K562 (cell line): Measurements from ENCODE around the gene ENSA. TPM values are rescaled to one million over a fixed set of nuclear protein-coding genes. Genes with fewer than 3 reads are reported as not detected.
A peak's percentile ranks its signal among the peaks of the same experiment; 100 is the strongest.

Experiments
- ARHGAP35 ChIP-seq: fragments of 450-650 bp; IDR thresholded peaks from 2 replicates; pipeline ENCODE4 v1.6.1; 2018; ENCODE audit not compliant: partially characterized antibody
- CBX5 ChIP-seq: IDR thresholded peaks from 2 replicates; pipeline ENCODE4 v1.6.1; 2014; ENCODE audit warnings: low read depth, borderline replicate concordance
- EP300 ChIP-seq: IDR thresholded peaks from 2 replicates; pipeline ENCODE4 v1.6.1; 2012; ENCODE audit warnings: low read length, improper control_type of control experiment
- GABPA ChIP-seq: fragments of 200-800 bp; sonication (Bioruptor generic); conservative IDR thresholded peaks from 2 replicates; pipeline ENCODE4 v1.6.1; 2016; ENCODE audit warnings: low read depth, missing genetic modification characterization, missing compliant biosample characterization
- GTF3C2 ChIP-seq: IDR thresholded peaks from 3 replicates; pipeline ENCODE4 v1.6.1; 2011; ENCODE audit warnings: borderline replicate concordance, mild to moderate bottlenecking, moderate library complexity; ENCODE audit not compliant: insufficient read length; ENCODE audit errors: extremely low read depth
- HEY1 ChIP-seq: fragments of 250-450 bp; sonication (Bioruptor Pico); IDR thresholded peaks from 2 replicates; pipeline ENCODE4 v1.5.0; 2020; ENCODE audit warnings: mild to moderate bottlenecking, moderate library complexity, borderline replicate concordance
- HIVEP1 ChIP-seq: fragments of 250-450 bp; sonication (Bioruptor Pico); IDR thresholded peaks from 2 replicates; pipeline ENCODE4 v1.4.0; 2020; ENCODE audit warnings: mild to moderate bottlenecking
- MAFF ChIP-seq: IDR thresholded peaks from 2 replicates; pipeline ENCODE4 v1.6.1; 2012; ENCODE audit warnings: low read length, improper control_type of control experiment
- MXI1 ChIP-seq: IDR thresholded peaks from 2 replicates; pipeline ENCODE4 v1.6.1; 2011; ENCODE audit warnings: low read depth, mild to moderate bottlenecking, improper control_type of control experiment, low read length
- NR2C1 ChIP-seq, 2 experiments: fragments of 450-650 bp; IDR thresholded peaks; 2 replicates each; pipeline ENCODE4 v1.6.1; 2017; ENCODE audit warnings: mild to moderate bottlenecking in 2 of 2, antibody characterized with exemption in 1 of 2, inconsistent platforms in 1 of 2, missing compliant biosample characterization in 1 of 2, missing genetic modification characterization in 1 of 2
- NR4A1 ChIP-seq, 2 experiments: fragments of 250-450 bp in 1 of 2; fragments of 450-650 bp in 1 of 2; sonication (Bioruptor Pico) in 1 of 2; IDR thresholded peaks; 2 replicates each; pipeline versions ENCODE4 v1.4.0 to v1.6.1; 2016 to 2020; ENCODE audit warnings: mild to moderate bottlenecking in 2 of 2, missing compliant biosample characterization in 1 of 2, missing genetic modification characterization in 1 of 2, moderate library complexity in 1 of 2
- POLR3G ChIP-seq: IDR thresholded peaks from 2 replicates; pipeline ENCODE4 v1.6.1; 2011; ENCODE audit not compliant: insufficient read length, insufficient replicate concordance; ENCODE audit errors: extremely low read depth
- PYGO2 ChIP-seq: fragments of 450-650 bp; IDR thresholded peaks from 2 replicates; pipeline ENCODE4 v1.6.1; 2016; ENCODE audit warnings: mild to moderate bottlenecking, missing genetic modification characterization, moderate library complexity, missing compliant biosample characterization
- RB1 ChIP-seq: fragments of 450-650 bp; IDR thresholded peaks from 2 replicates; pipeline ENCODE4 v1.6.1; 2017; ENCODE audit warnings: low read depth, mild to moderate bottlenecking
- SMAD3 ChIP-seq: fragments of 450-650 bp; formaldehyde crosslinking; conservative IDR thresholded peaks from 2 replicates; pipeline ENCODE4 v1.4.0; 2020; ENCODE audit warnings: mild to moderate bottlenecking
- SMAD4 ChIP-seq: fragments of 250-450 bp; sonication (Bioruptor Pico); conservative IDR thresholded peaks from 2 replicates; pipeline ENCODE4 v1.8.0; 2021; ENCODE audit warnings: inconsistent platforms, mild to moderate bottlenecking, moderate library complexity
- TEAD2 ChIP-seq: fragments of 450-650 bp; IDR thresholded peaks from 2 replicates; pipeline ENCODE4 v1.6.1; 2016; ENCODE audit warnings: missing genetic modification characterization, control low read depth, missing compliant biosample characterization
- XRCC4 ChIP-seq: IDR thresholded peaks from one replicate; pipeline ENCODE4 v1.6.1; 2011; ENCODE audit not compliant: insufficient read depth, insufficient read length; ENCODE audit errors: extremely low read depth
- ZBTB8A ChIP-seq: fragments of 450-650 bp; IDR thresholded peaks from 2 replicates; pipeline ENCODE4 v1.6.1; 2018; ENCODE audit warnings: mild to moderate bottlenecking, moderate library complexity; ENCODE audit not compliant: partially characterized antibody
- ZFP30 ChIP-seq: fragments of 250-450 bp; sonication (Bioruptor Pico); IDR thresholded peaks from 2 replicates; pipeline ENCODE4 v1.8.0; 2022; ENCODE audit warnings: moderate library complexity, mild to moderate bottlenecking, inconsistent platforms, borderline replicate concordance
- ZNF143 ChIP-seq: sonication (generic); formaldehyde crosslinking; IDR thresholded peaks from 2 replicates; pipeline ENCODE4 v1.9.0; 2022; ENCODE audit warnings: mild to moderate bottlenecking, missing genetic modification reagents
- ZNF384 ChIP-seq: IDR thresholded peaks from 2 replicates; pipeline ENCODE4 v1.6.1; 2012; ENCODE audit warnings: low read depth, low read length, improper control_type of control experiment
- ZNF57 ChIP-seq: fragments of 450-650 bp; formaldehyde crosslinking; IDR thresholded peaks from 2 replicates; pipeline ENCODE4 v1.4.0; 2020; ENCODE audit warnings: mild to moderate bottlenecking, moderate library complexity
- polyA plus RNA-seq, 8 experiments: library from polyadenylated mRNA; depleted of rRNA in 4 of 8; stranded (reverse) in 5 of 8; unstranded in 3 of 8; fragments of >200 nt; fragmentation: Nextera tagmentation in 2 of 8; fragmentation: Illumina TruSeq in 1 of 8; extraction: Ambion mirVana in 2 of 8; extraction: Trizol in 1 of 8; gene quantifications; 2 replicates each; pipeline versions ENCODE4 v1.2.1 to v1.2.3, GENCODE V29; 2011 to 2014; ENCODE audit warnings: inconsistent platforms in 1 of 8, missing spikeins in 1 of 8
- total RNA-seq, 7 experiments: library from RNA; depleted of rRNA in 6 of 7; stranded (reverse); fragments of >200 nt in 6 of 7; fragmentation: Illumina TruSeq in 2 of 7; extraction: Trizol in 2 of 7; gene quantifications; 2 replicates each; pipeline versions ENCODE4 v1.2.1 to v1.2.3, GENCODE V29; 2011 to 2021; ENCODE audit warnings: low replicate concordance in 1 of 7

Gene ENSA
- total and polyA plus RNA-seq, 9 of the 15 experiments (the other 6 are each of a cell fraction or from before 2014, with no cell fraction given): 68.1 to 605 (median 188) TPM

GRCh38 chr1:150579110-150579944 is 50.1 kb downstream of the ENSA start, which contains the start of gene MCL1 (continued):
- TF ChIP-seq SMAD4 (CRISPR knock-in tag) (peak; percentile 75), PYGO2 (tag) (no peak), ARHGAP35 (no peak), NR4A1 (CRISPR knock-in tag; IDR thresholded peaks at IDR 0.05) (no peak), NR4A1 (tag; IDR thresholded peaks at IDR 0.05) (no peak), GABPA (tag) (peak; percentile 91), ZNF384 (peak; percentile 99), RB1 (peak; percentile 70; the same call in 1 of the 2 replicates), HIVEP1 (CRISPR knock-in tag) (no peak), CBX5 (no peak), GTF3C2 (no peak), XRCC4 (no peak), ZNF143 (CRISPR knock-in tag) (no peak), TEAD2 (tag) (no peak), HEY1 (CRISPR knock-in tag) (peak; percentile 66), ZBTB8A (no peak), ZNF57 (CRISPR knock-in tag) (no peak), ZFP30 (no peak), NR2C1 (IDR thresholded peaks at IDR 0.05) (no peak), NR2C1 (tag; IDR thresholded peaks at IDR 0.05) (no peak), EP300 (peak; percentile 69; the same call in 1 of the 2 replicates), SMAD3 (CRISPR knock-in tag) (0 out of 2 replicates have a peak, but pooled peaks have one; percentile 26), MAFF (no peak), POLR3G (no peak), MXI1 (no peak)
